H1 (cell line): ENCODE data around the gene SSBP3. TPM values are rescaled to one million over a fixed set of nuclear protein-coding genes. Genes with fewer than 3 reads are reported as not detected.

Experiments
- CTCF ChIA-PET: fragments of 300-600 bp; sonication (Branson Sonifier 250); formaldehyde crosslinking; loops from one replicate; lab custom pipeline; 2021; ENCODE audit not compliant: partially characterized antibody; lab: Charles Lee
- POLR2A ChIA-PET: fragments of 300-600 bp; sonication (Branson Sonifier 250); formaldehyde crosslinking; loops from one replicate; lab custom pipeline; 2021; ENCODE audit warnings: inconsistent platforms; ENCODE audit not compliant: partially characterized antibody; lab: Charles Lee
- DNase-seq, 2 experiments: peaks; one replicate each; pipeline versions ENCODE4 v3.0.0 to v3.0.0-alpha.2; 2010 to 2022; ENCODE audit warnings: low spot score in 2 of 2, low read depth in 1 of 2, mixed read lengths in 1 of 2
- FAIRE-seq: peaks from 2 replicates; lab custom pipeline; 2011; peaks lifted over from hg19 to GRCh38; lab: Jason Lieb, UNC
- H2AFZ ChIP-seq: 2 replicates; pipeline ENCODE4 v1.8.1; 2012; ENCODE audit warnings: low read length, inconsistent platforms
- H2AK5ac ChIP-seq: 2 replicates; pipeline ENCODE4 v1.6.1; 2013; ENCODE audit warnings: low read depth, low read length
- H2BK120ac ChIP-seq: replicated peaks from 2 replicates; pipeline ENCODE3; 2013; ENCODE audit warnings: low read depth, low read length, inconsistent platforms
- H2BK12ac ChIP-seq: 2 replicates; pipeline ENCODE4 v1.6.1; 2013; ENCODE audit warnings: low read depth, low read length
- H2BK15ac ChIP-seq: 2 replicates; pipeline ENCODE4 v1.6.1; 2013; ENCODE audit warnings: low read length
- H2BK20ac ChIP-seq: 2 replicates; pipeline ENCODE4 v1.6.1; 2013; ENCODE audit warnings: low read length
- H2BK5ac ChIP-seq: 2 replicates; pipeline ENCODE4 v1.6.1; 2013; ENCODE audit warnings: low read depth, low read length
- H3K14ac ChIP-seq: 2 replicates; pipeline ENCODE4 v1.6.1; 2013; ENCODE audit warnings: inconsistent platforms; ENCODE audit not compliant: insufficient read length
- H3K18ac ChIP-seq: 2 replicates; pipeline ENCODE4 v1.6.1; 2013; ENCODE audit warnings: low read length; ENCODE audit errors: extremely low read depth
- H3K23ac ChIP-seq: 2 replicates; pipeline ENCODE4 v1.6.1; 2013; ENCODE audit warnings: inconsistent platforms; ENCODE audit not compliant: insufficient read length
- H3K23me2 ChIP-seq: 2 replicates; pipeline ENCODE4 v1.6.1; 2013; ENCODE audit warnings: low read depth, low read length
- H3K27ac ChIP-seq: 2 replicates; pipeline ENCODE4 v1.6.1; 2011; ENCODE audit warnings: low read depth, low read length, inconsistent platforms
- H3K27me3 ChIP-seq, 4 experiments: replicated peaks in 1 of 4; 1 replicate in 1 of 4; 2 replicates in 3 of 4; pipeline versions ENCODE4 v1.6.1 to v1.8.1; 2011 to 2013; ENCODE audit warnings: low read length in 3 of 4, mild to moderate bottlenecking in 3 of 4, inconsistent platforms in 2 of 4, mixed read lengths in 2 of 4, moderate library complexity in 1 of 4; ENCODE audit not compliant: control insufficient read depth in 3 of 4, insufficient read depth in 3 of 4; ENCODE audit errors: extremely low read depth in 1 of 4
- H3K36me3 ChIP-seq, 4 experiments: 2 replicates each; pipeline versions ENCODE4 v1.6.1 to v1.8.1; 2011 to 2013; ENCODE audit warnings: mild to moderate bottlenecking in 4 of 4, low read length in 3 of 4, moderate library complexity in 2 of 4, control low read depth in 1 of 4, inconsistent platforms in 1 of 4; ENCODE audit not compliant: insufficient read depth in 4 of 4, control insufficient read depth in 2 of 4
- H3K4ac ChIP-seq: replicated peaks from 2 replicates; pipeline ENCODE3; 2013; ENCODE audit warnings: low read length, low read depth, mixed read lengths, inconsistent platforms; ENCODE audit not compliant: insufficient read length
- H3K4me1 ChIP-seq, 4 experiments: replicated peaks in 1 of 4; 1 replicate in 1 of 4; 2 replicates in 3 of 4; pipeline versions ENCODE4 v1.6.1 to v1.8.1; 2011 to 2013; ENCODE audit warnings: low read length in 3 of 4, inconsistent platforms in 2 of 4, mixed read lengths in 1 of 4; ENCODE audit not compliant: insufficient read depth in 4 of 4, control insufficient read depth in 3 of 4
- H3K4me2 ChIP-seq, 2 experiments: 2 replicates each; pipeline versions ENCODE4 v1.6.1 to v1.8.1; 2011 to 2013; ENCODE audit warnings: low read depth in 2 of 2, low read length in 2 of 2, control low read depth in 1 of 2, inconsistent platforms in 1 of 2, mild to moderate bottlenecking in 1 of 2; ENCODE audit not compliant: insufficient read depth in 1 of 2
- H3K4me3 ChIP-seq, 4 experiments: fragments of 200-600, 300-600 bp in 1 of 4; sonication (generic), shearing (Covaris generic), sonication (Bioruptor Twin) in 1 of 4; 2 replicates each; pipeline versions ENCODE4 v1.5.1 to v1.8.1; 2011 to 2016; ENCODE audit warnings: low read length in 4 of 4, low read depth in 3 of 4, control low read depth in 2 of 4, inconsistent platforms in 2 of 4, mild to moderate bottlenecking in 2 of 4, mixed read lengths in 1 of 4, moderate library complexity in 1 of 4; ENCODE audit not compliant: insufficient read depth in 2 of 4; ENCODE audit errors: extremely low read depth in 1 of 4
- H3K56ac ChIP-seq: replicated peaks from 2 replicates; pipeline ENCODE3; 2013; ENCODE audit warnings: low read depth, mild to moderate bottlenecking, mixed read lengths, low read length, inconsistent platforms; ENCODE audit not compliant: insufficient read length
- H3K79me1 ChIP-seq: 2 replicates; pipeline ENCODE4 v1.6.1; 2013; ENCODE audit warnings: low read depth, low read length, control low read depth
- H3K79me2 ChIP-seq, 2 experiments: 2 replicates each; pipeline versions ENCODE4 v1.6.1 to v1.8.1; 2012 to 2013; ENCODE audit warnings: low read length in 2 of 2, mild to moderate bottlenecking in 2 of 2, inconsistent platforms in 1 of 2; ENCODE audit not compliant: insufficient read depth in 2 of 2, control insufficient read depth in 1 of 2
- H3K9ac ChIP-seq, 4 experiments: replicated peaks in 1 of 4; 1 replicate in 1 of 4; 2 replicates in 3 of 4; pipeline versions ENCODE4 v1.6.1 to v1.8.1; 2011 to 2013; ENCODE audit warnings: low read depth in 3 of 4, low read length in 3 of 4, control low read depth in 2 of 4, mild to moderate bottlenecking in 2 of 4, moderate library complexity in 2 of 4, inconsistent platforms in 1 of 4; ENCODE audit errors: extremely low read depth in 1 of 4
- H3K9me3 ChIP-seq, 2 experiments: 2 replicates each; pipeline versions ENCODE4 v1.6.1 to v1.8.1; 2012 to 2013; ENCODE audit warnings: mild to moderate bottlenecking in 2 of 2, moderate library complexity in 2 of 2, control low read depth in 1 of 2, inconsistent platforms in 1 of 2, low read depth in 1 of 2, low read length in 1 of 2, mixed read lengths in 1 of 2; ENCODE audit not compliant: insufficient read depth in 2 of 2
- H4K20me1 ChIP-seq, 2 experiments: replicated peaks in 1 of 2; 2 replicates each; pipeline versions ENCODE3 to v1.8.1; 2011 to 2013; ENCODE audit warnings: inconsistent platforms in 2 of 2, low read length in 2 of 2, mild to moderate bottlenecking in 1 of 2; ENCODE audit not compliant: insufficient read depth in 2 of 2, control insufficient read depth in 1 of 2
- H4K5ac ChIP-seq: 2 replicates; pipeline ENCODE4 v1.6.1; 2013; ENCODE audit warnings: low read length, low read depth, mixed read lengths, inconsistent platforms; ENCODE audit not compliant: insufficient read length
- H4K8ac ChIP-seq: 2 replicates; pipeline ENCODE4 v1.8.0; 2013; ENCODE audit warnings: mild to moderate bottlenecking, moderate library complexity, low read length, inconsistent platforms; ENCODE audit not compliant: insufficient read depth; ENCODE audit errors: extremely low read depth
- H4K91ac ChIP-seq: replicated peaks from 2 replicates; pipeline ENCODE3; 2013; ENCODE audit warnings: low read length, mixed read lengths, inconsistent platforms; ENCODE audit not compliant: insufficient read length
- BCL11A ChIP-seq, 2 experiments: IDR thresholded peaks; one replicate each; pipeline ENCODE4 v1.6.1; 2011; ENCODE audit warnings: low read depth in 2 of 2, low read length in 2 of 2, mild to moderate bottlenecking in 2 of 2
- CHD1 ChIP-seq: IDR thresholded peaks from 2 replicates; pipeline ENCODE4 v1.6.1; 2012; ENCODE audit warnings: low read depth, low read length, improper control_type of control experiment
- CTBP2 ChIP-seq: IDR thresholded peaks from 2 replicates; pipeline ENCODE4 v1.7.0; 2011; ENCODE audit warnings: borderline replicate concordance, mild to moderate bottlenecking, moderate library complexity, mixed read lengths, low read length; ENCODE audit not compliant: insufficient read depth, insufficient read length
- KDM5A ChIP-seq: fragments of 200-600 bp; IDR thresholded peaks from 2 replicates; pipeline ENCODE4 v1.7.1; 2012; ENCODE audit warnings: mild to moderate bottlenecking, low read length, inconsistent platforms, mixed read lengths
- TEAD4 ChIP-seq: IDR thresholded peaks from 2 replicates; pipeline ENCODE4 v1.6.1; 2012; ENCODE audit warnings: low read depth, low read length, inconsistent platforms, mixed read lengths
- WGBS, 2 experiments: shearing (Covaris generic) in 1 of 2; methylation state at CpG; one replicate each; pipeline versions ENCODE4 v1.1.6 to v1.1.7; 2013 to 2015; ENCODE audit warnings: low lambda C conversion rate in 2 of 2, mixed read lengths in 2 of 2, inconsistent platforms in 1 of 2, low coverage in 1 of 2, missing lambda C conversion rate in 1 of 2; ENCODE audit not compliant: insufficient replicate concordance in 2 of 2, insufficient coverage in 1 of 2, insufficient read length in 1 of 2; ENCODE audit errors: extremely low coverage in 1 of 2, missing lambda C conversion rate in 1 of 2; 5-methylcytosine and 5-hydroxymethylcytosine counted together
- polyA plus RNA-seq, 7 experiments: library from polyadenylated mRNA; depleted of rRNA in 3 of 7; stranded (reverse) in 5 of 7; unstranded in 2 of 7; fragments of >200 nt in 5 of 7; fragments of 200-250 nt in 2 of 7; gene quantifications; 1 replicate in 5 of 7; 2 replicates in 1 of 7; 4 replicates in 1 of 7; pipeline versions ENCODE4 v1.2.1 to v1.2.3, GENCODE V29; 2011 to 2013; ENCODE audit warnings: missing spikeins in 2 of 7, mixed read lengths in 2 of 7
- total RNA-seq: library from RNA; stranded (reverse); fragmentation: NEBNext Ultra II Directional; extraction: Animal tissue kit (Norgen Biotek cat#: 25700); gene quantifications from 2 replicates; pipeline ENCODE4 v1.2.1, GENCODE V29; 2021

Gene SSBP3
- total and polyA plus RNA-seq, 2 of the 8 experiments (the other 6 are each of a cell fraction or from before 2014, with no cell fraction given) = 99.7 to 133 TPM

DNA sequence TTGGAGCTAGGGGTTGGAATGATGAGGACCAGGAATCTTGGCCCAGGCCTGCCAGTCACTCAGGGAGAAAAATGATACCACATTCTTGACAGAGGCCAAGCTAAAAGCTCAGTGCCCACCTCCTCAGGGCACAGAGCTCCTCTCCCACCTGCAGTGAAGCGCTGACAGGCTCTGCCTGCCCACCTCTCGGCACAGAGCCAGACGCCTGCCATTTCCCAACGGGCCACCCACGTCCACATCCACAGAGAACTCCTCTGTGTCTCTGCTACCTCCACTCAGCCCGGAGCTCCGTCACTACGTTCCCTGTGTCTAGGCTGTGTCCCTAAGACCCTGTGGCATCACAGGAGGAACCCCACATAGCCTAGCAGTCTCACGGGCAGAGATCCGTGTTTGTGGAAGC is 145.4 kb downstream of the SSBP3 start:
- Histone ChIP-seq H2AFZ (no peak overlapping the region), H2BK15ac (no peak overlapping the region), H4K5ac (no peak overlapping the region), H3K4me1 (peaks cover 3 to 15% (median 4%) of the 10 kb centered on the region in 4 experiments), H2BK20ac (no peak overlapping the region), H3K27me3 (no peaks in the 10 kb centered on the region), H2AK5ac (no peak overlapping the region), H3K23me2 (no peaks in the 10 kb centered on the region), H4K20me1 (peaks cover 6 to 23% of the 10 kb centered on the region in 2 experiments), H3K27ac (no peak overlapping the region), H3K79me1 (peaks cover 12% of the 10 kb centered on the region), H3K18ac (no peak overlapping the region), H3K79me2 (peaks cover 0 to 46% of the 10 kb centered on the region in 2 experiments; a peak in 2 of 4 replicates), H3K9ac (no peak overlapping the region), H3K9me3 (no peaks in the 10 kb centered on the region), H3K36me3 (no peaks in the 10 kb centered on the region; a peak in 1 of 8 replicates), H3K14ac (no peak overlapping the region), H4K91ac (no peak overlapping the region), H2BK5ac (no peak overlapping the region), H2BK120ac (no peak overlapping the region), H2BK12ac (no peak overlapping the region), H3K56ac (no peak overlapping the region), H3K23ac (no peak overlapping the region), H3K4me3 (no peak overlapping the region), H3K4me2 (no peak overlapping the region), H4K8ac (no peak overlapping the region), H3K4ac (no peak overlapping the region)
- TF ChIP-seq KDM5A = no peak
- no peak for TF ChIP-seq BCL11A (IDR thresholded peaks at IDR 0.05; ENCODE audit: low read depth in 2 of 2, low read length in 2 of 2)
- no peak for TF ChIP-seq CHD1
- TF ChIP-seq CTBP2 = no peak
- no peak for TF ChIP-seq TEAD4
- 92% methylated on average over 10 of the region's 10 CpGs; no CpG with 5 or more reads in 1 of the 2 experiments for WGBS, 2 experiments
- DNase-seq (no peak), FAIRE-seq (no peak)
- ChIA-PET CTCF (interaction anchor here (0.8 to 1.4 kb wide), 5 partner anchors 9 to 239 kb away, joined by 3 to 8 read pairs (median 3); no protein-coding TSS in a partner anchor), POLR2A (interaction anchor here (1.2 to 1.5 kb wide), 2 partner anchors 8 to 228 kb away, joined by 3 to 4 read pairs; no protein-coding TSS in a partner anchor)
